Nephron progenitor cell (in vitro differentiated cells): Measurements from ENCODE around the gene ATP1A2.
A peak's percentile ranks its signal among the peaks of the same experiment; 100 is the strongest.

Source experiments
- DNase-seq: peaks from one replicate; pipeline ENCODE4 v3.0.0; 2021
- H3K27ac Mint-ChIP-seq: 2 replicates; pipeline ENCODE4 v1.8.0; 2021; ENCODE audit warnings: mild to moderate bottlenecking, moderate library complexity, mixed read lengths
- H3K27me3 Mint-ChIP-seq: 2 replicates; pipeline ENCODE4 v1.8.0; 2021; ENCODE audit warnings: mild to moderate bottlenecking, low read depth, mixed read lengths; ENCODE audit not compliant: poor library complexity
- H3K36me3 Mint-ChIP-seq: 2 replicates; pipeline ENCODE4 v1.8.0; 2021; ENCODE audit warnings: low read depth, mixed read lengths
- H3K4me1 Mint-ChIP-seq: 2 replicates; pipeline ENCODE4 v1.8.0; 2021; ENCODE audit warnings: mixed read lengths
- H3K4me3 Mint-ChIP-seq: 2 replicates; pipeline ENCODE4 v1.8.0; 2021; ENCODE audit warnings: mild to moderate bottlenecking, moderate library complexity, mixed read lengths
- H3K9me3 Mint-ChIP-seq: 2 replicates; pipeline ENCODE4 v1.8.0; 2021; ENCODE audit warnings: mild to moderate bottlenecking, moderate library complexity, mixed read lengths
- CTCF ChIP-seq: fragments of 200-600 bp; sonication (generic); IDR thresholded peaks from 2 replicates; pipeline ENCODE4 v1.5.0; 2021; ENCODE audit warnings: antibody characterized with exemption

ATP1A2 gene

DNA sequence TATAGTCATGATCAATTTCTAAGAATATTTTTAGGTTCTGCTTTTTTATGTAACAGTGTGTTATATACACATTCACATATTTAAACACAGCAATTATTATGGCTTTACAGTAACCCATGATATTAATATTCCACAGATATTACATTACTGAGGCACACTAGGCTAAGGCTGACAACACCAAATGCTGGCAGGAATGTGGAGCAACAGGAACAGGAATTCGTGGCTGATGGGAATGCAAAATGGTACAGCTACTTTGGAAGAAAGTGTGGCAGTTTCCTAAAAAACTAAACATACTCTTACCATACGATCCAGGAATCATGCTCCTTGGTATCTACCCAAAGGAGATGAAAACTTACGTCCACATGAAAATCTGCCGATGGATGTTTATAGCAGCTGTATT is 36.1 kb upstream of the ATP1A2 start:
- Mint-ChIP-seq H3K4me1 (no peaks in the 10 kb centered on the region), H3K27ac (no peak overlapping the region), H3K27me3 (peaks cover 95% of the 10 kb centered on the region), H3K9me3 (no peaks in the 10 kb centered on the region), H3K4me3 (no peak overlapping the region), H3K36me3 (no peaks in the 10 kb centered on the region)
- no peak for TF ChIP-seq CTCF
- DNase-seq: no peak

DNA sequence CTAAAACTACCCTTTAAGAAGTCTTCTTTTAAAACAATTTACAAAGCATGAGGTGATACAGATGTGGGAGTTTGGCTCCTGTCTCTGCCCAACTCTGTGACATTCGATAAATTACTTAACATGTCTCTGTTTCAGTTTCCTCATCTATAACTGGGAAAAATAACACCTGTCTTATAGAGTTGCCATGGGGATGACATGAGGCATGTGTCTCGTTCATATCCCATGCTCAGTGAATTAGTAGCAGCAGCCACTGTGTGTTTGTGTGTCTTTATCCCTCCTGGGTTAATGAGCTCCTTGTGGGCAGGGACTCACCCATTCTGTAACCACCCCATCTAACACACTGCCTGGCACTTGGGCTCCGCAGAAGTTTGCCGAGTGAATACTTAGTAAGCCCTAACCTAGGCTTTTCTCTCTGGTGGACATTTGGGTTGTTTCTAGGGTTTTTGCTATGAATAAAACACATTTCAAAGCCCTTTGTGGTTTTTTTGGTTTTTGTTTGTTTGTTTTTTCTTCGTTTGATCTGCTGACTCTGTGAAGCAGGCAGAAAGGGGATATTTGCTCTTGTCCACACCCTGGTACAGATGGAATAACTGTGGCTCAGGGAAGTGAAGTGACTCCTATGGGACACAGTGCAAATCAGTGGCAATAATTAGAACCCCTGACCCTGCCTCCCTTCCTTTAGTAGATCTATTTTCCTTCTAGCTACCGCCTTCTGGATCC is 35.0 kb upstream of the ATP1A2 start:
- H3K4me3 Mint-ChIP-seq: no peak overlapping the region
- H3K27ac Mint-ChIP-seq: no peak overlapping the region
- DNase-seq: no peak
- peaks cover 95% of the 10 kb centered on the region for H3K27me3 Mint-ChIP-seq
- no peak for TF ChIP-seq CTCF
- no peaks in the 10 kb centered on the region for H3K4me1 Mint-ChIP-seq
- no peaks in the 10 kb centered on the region for H3K9me3 Mint-ChIP-seq
- no peaks in the 10 kb centered on the region for H3K36me3 Mint-ChIP-seq

DNA sequence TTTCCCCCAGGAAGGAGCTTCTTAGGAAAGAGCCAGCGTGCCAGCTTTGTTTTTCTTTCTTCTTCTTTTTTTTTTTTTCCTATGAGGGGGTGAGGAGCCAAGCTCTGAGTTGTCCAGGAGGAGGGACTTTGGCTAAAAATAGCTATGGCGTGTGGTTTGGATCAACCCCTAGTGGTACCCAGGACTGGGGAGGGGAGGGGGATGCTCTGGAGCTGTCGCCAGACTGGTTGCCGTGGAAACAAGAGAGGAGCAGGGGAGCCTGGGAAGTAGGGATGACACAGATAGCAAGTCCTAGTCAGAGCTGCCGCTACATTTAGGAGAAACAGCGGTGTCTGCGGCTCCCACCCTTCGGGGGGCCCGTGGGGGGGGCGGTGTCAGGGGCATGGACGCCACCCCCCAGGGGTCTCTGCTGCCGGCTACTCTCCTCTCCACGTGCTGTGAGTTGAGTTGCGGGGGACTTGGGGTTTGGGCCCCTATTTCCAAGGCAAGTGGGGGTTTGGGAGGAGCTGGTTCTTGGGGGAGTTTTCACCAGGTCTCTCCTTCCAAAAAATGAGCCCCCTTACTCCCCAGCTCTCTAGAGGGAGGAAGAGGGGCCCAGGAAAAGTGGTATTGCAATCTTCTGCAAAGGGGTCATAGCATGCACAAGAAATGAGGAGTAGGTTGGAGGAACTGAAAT is 34.2 kb upstream of the ATP1A2 start, which contains the start of gene KCNJ9:
TSS of gene KCNJ9 (plus strand) at position 278 of the 676 bp plus-strand sequence. CDS start 2,493 bp downstream, outside the sequence.
- H3K27ac Mint-ChIP-seq: no peak within 1 kb of the TSS

GRCh38 chr1:160082487-160082886 is 33.1 kb upstream of the ATP1A2 start:
- TF ChIP-seq CTCF: no peak
- no peak overlapping the region for H3K27ac Mint-ChIP-seq
- no peaks in the 10 kb centered on the region for H3K9me3 Mint-ChIP-seq
- DNase-seq: no peak
- H3K36me3 Mint-ChIP-seq: no peaks in the 10 kb centered on the region
- no peak overlapping the region for H3K4me3 Mint-ChIP-seq
- H3K27me3 Mint-ChIP-seq: peaks cover 92% of the 10 kb centered on the region
- H3K4me1 Mint-ChIP-seq: no peaks in the 10 kb centered on the region

More for the DNA sequence above, 34.2 kb upstream of the ATP1A2 start, which contains the start of gene KCNJ9:
- Mint-ChIP-seq H3K36me3 (no peaks in the 10 kb centered on the region), H3K4me1 (no peaks in the 10 kb centered on the region), H3K27me3 (peaks cover 94% of the 10 kb centered on the region), H3K4me3 (no peak within 1 kb of the TSS), H3K9me3 (no peaks in the 10 kb centered on the region)
- TF ChIP-seq CTCF: no peak
- DNase-seq: peak; percentile 28

GRCh38 chr1:160082926-160083325 is 32.6 kb upstream of the ATP1A2 start:
- H3K4me3 Mint-ChIP-seq: peak overlapping the region; percentile 63
- no peaks in the 10 kb centered on the region for H3K36me3 Mint-ChIP-seq
- TF ChIP-seq CTCF: no peak
- no peak for DNase-seq
- H3K27me3 Mint-ChIP-seq: peaks cover 92% of the 10 kb centered on the region
- H3K4me1 Mint-ChIP-seq: no peaks in the 10 kb centered on the region
- no peak overlapping the region for H3K27ac Mint-ChIP-seq
- no peaks in the 10 kb centered on the region for H3K9me3 Mint-ChIP-seq
